B cell (primary cell): Measurements from ENCODE around the gene REC8. TPM values are rescaled to one million over a fixed set of nuclear protein-coding genes. Genes with fewer than 3 reads are reported as not detected.

Experiments
- ATAC-seq: fragments of 200-7000 bp; cut with Tn5 transposase; one replicate; pipeline ENCODE4 v1.10.0; 2021; ENCODE audit warnings: low read depth, mild to moderate bottlenecking, moderate number of reproducible peaks, moderate library complexity
- CTCF ChIA-PET: fragments of 350-600 bp; sonication (Branson Sonifier 250); formaldehyde crosslinking; loops from one replicate; lab custom pipeline; 2021; ENCODE audit warnings: antibody characterized with exemption, inconsistent platforms; lab: Charles Lee
- POLR2A ChIA-PET: fragments of 350-600 bp; sonication (Branson Sonifier 250); formaldehyde crosslinking; loops from one replicate; lab custom pipeline; 2021; ENCODE audit warnings: antibody characterized with exemption; lab: Charles Lee
- DNase-seq: peaks from one replicate; pipeline ENCODE4 v3.0.0; 2013
- H2AFZ ChIP-seq: 2 replicates; pipeline ENCODE4 v1.6.1; 2012; ENCODE audit warnings: mild to moderate bottlenecking, low read depth, low read length; ENCODE audit not compliant: insufficient read depth, poor library complexity, severe bottlenecking
- H3K27ac ChIP-seq, 2 donors: 1 replicate in 1 of 2; 2 replicates in 1 of 2; pipeline ENCODE4 v1.5.1; 2012 to 2013; ENCODE audit warnings: low read length in 2 of 2, mild to moderate bottlenecking in 2 of 2, moderate library complexity in 1 of 2
- H3K27me3 ChIP-seq, 4 experiments: fragments of 200-600 bp in 1 of 4; sonication (generic) in 1 of 4; replicated peaks in 1 of 4; 1 replicate in 2 of 4; 2 replicates in 2 of 4; pipeline versions ENCODE4 v1.6.1 to v1.7.0; 2013 to 2016; ENCODE audit warnings: low read length in 3 of 4, mild to moderate bottlenecking in 2 of 4, mixed read lengths in 1 of 4, moderate library complexity in 1 of 4; ENCODE audit not compliant: insufficient read depth in 4 of 4, control insufficient read depth in 3 of 4; ENCODE audit errors: control extremely low read depth in 1 of 4
- H3K36me3 ChIP-seq, 2 experiments: replicated peaks in 1 of 2; 1 replicate in 1 of 2; 2 replicates in 1 of 2; pipeline versions ENCODE4 v1.6.1 to v1.7.1; 2013; ENCODE audit warnings: low read length in 1 of 2; ENCODE audit not compliant: insufficient read depth in 2 of 2, control insufficient read depth in 1 of 2; ENCODE audit errors: control extremely low read depth in 1 of 2, extremely low read depth in 1 of 2
- H3K4me1 ChIP-seq, 2 donors: fragments of 200-600 bp in 1 of 2; sonication (generic) in 1 of 2; 1 replicate in 1 of 2; 2 replicates in 1 of 2; pipeline versions ENCODE4 v1.5.1 to v1.6.1; 2013 to 2017; ENCODE audit warnings: low read length in 2 of 2; ENCODE audit not compliant: control insufficient read depth in 2 of 2, insufficient read depth in 2 of 2
- H3K4me2 ChIP-seq: replicated peaks from 2 replicates; pipeline ENCODE3; 2012; ENCODE audit warnings: mild to moderate bottlenecking, low read depth, low read length; ENCODE audit not compliant: poor library complexity, severe bottlenecking
- H3K4me3 ChIP-seq, 5 experiments: fragments of 200-600 bp in 1 of 5; sonication (generic) in 1 of 5; 1 replicate in 3 of 5; 2 replicates in 2 of 5; pipeline versions ENCODE4 v1.5.1 to v1.7.0; 2011 to 2016; ENCODE audit warnings: low read length in 4 of 5, mild to moderate bottlenecking in 4 of 5, low read depth in 2 of 5, control low read depth in 1 of 5, moderate library complexity in 1 of 5; ENCODE audit not compliant: insufficient read depth in 1 of 5; ENCODE audit errors: control extremely low read depth in 1 of 5, extremely low read depth in 1 of 5
- H3K79me2 ChIP-seq: fragments of 200-600 bp; sonication (generic); one replicate; pipeline ENCODE4 v1.6.0; 2016; ENCODE audit warnings: low read length; ENCODE audit not compliant: control insufficient read depth, insufficient read depth
- H3K9ac ChIP-seq: fragments of 200-600 bp; sonication (generic); 2 replicates; pipeline ENCODE4 v1.6.1; 2017; ENCODE audit warnings: mild to moderate bottlenecking, low read length, moderate library complexity
- H3K9me3 ChIP-seq, 3 donors: one replicate each; pipeline versions ENCODE4 v1.6.1 to v1.7.1; 2013; ENCODE audit warnings: low read length in 2 of 3; ENCODE audit not compliant: control insufficient read depth in 2 of 3, insufficient read depth in 1 of 3; ENCODE audit errors: control extremely low read depth in 1 of 3
- H4K20me1 ChIP-seq: 2 replicates; pipeline ENCODE4 v1.6.0; 2012; ENCODE audit warnings: mild to moderate bottlenecking, low read length; ENCODE audit not compliant: insufficient read depth, control insufficient read depth, poor library complexity, severe bottlenecking
- H3K27ac Mint-ChIP-seq: one replicate; pipeline ENCODE4 v1.8.0; 2021; ENCODE audit warnings: mixed read lengths
- H3K27me3 Mint-ChIP-seq: one replicate; pipeline ENCODE4 v1.8.0; 2021; ENCODE audit warnings: mixed read lengths
- H3K4me1 Mint-ChIP-seq: one replicate; pipeline ENCODE4 v1.8.0; 2021; ENCODE audit warnings: mixed read lengths
- H3K4me3 Mint-ChIP-seq: one replicate; pipeline ENCODE4 v1.8.0; 2021; ENCODE audit warnings: mixed read lengths
- H3K9me3 Mint-ChIP-seq: one replicate; pipeline ENCODE4 v1.8.0; 2022; ENCODE audit warnings: mixed read lengths; ENCODE audit not compliant: insufficient read depth
- CTCF ChIP-seq: fragments of 200-600 bp; IDR thresholded peaks from one replicate; pipeline ENCODE4 v1.8.0; 2022; ENCODE audit warnings: antibody characterized with exemption, mild to moderate bottlenecking
- EZH2 ChIP-seq: IDR thresholded peaks from 2 replicates; pipeline ENCODE4 v1.6.1; 2012; ENCODE audit warnings: borderline replicate concordance, low read depth, mild to moderate bottlenecking, moderate library complexity, low read length; ENCODE audit not compliant: insufficient read depth, poor library complexity, severe bottlenecking
- WGBS: methylation state at CpG from one replicate; pipeline ENCODE4 v1.1.5; 2013; ENCODE audit warnings: missing lambda C conversion rate; ENCODE audit not compliant: insufficient coverage; 5-methylcytosine and 5-hydroxymethylcytosine counted together
- intact Hi-C: fragments of 100-400 bp; cut with micrococcal nuclease; formaldehyde crosslinking; loops from one replicate; pipeline ENCODE4 v1.10.0; 2022
- polyA plus RNA-seq: library from polyadenylated mRNA; depleted of rRNA; stranded (reverse); fragments of >200 nt; gene quantifications from 2 replicates; pipeline ENCODE4 v1.2.3, GENCODE V29; 2012
- total RNA-seq, 2 donors: library from RNA; stranded (reverse); fragments of 120-200 nt in 1 of 2; gene quantifications; 1 replicate in 1 of 2; 2 replicates in 1 of 2; pipeline versions ENCODE4 v1.2.3 to v1.2.4, GENCODE V29; 2013 to 2022

REC8 gene
- total and polyA plus RNA-seq, 2 donors (not counting 1 experiment from before 2014, with no cell fraction given), result 34.0 to 62.1 TPM

- DNase-seq (no peak), ATAC-seq (no peak)
- intact Hi-C loops, result no loop called here
- Histone ChIP-seq H3K9ac (no peak overlapping the region), H3K27me3 (no peaks in the 10 kb centered on the region), H3K79me2 (peaks cover 70% of the 10 kb centered on the region), H2AFZ (no peak overlapping the region), H3K4me3 (no peak overlapping the region), H3K4me2 (peak overlapping the region; percentile 14), H3K9me3 (no peaks in the 10 kb centered on the region), H4K20me1 (peaks cover 16% of the 10 kb centered on the region), H3K27ac (peak overlapping the region in 1 of 2 donors; percentile 35), H3K4me1 (peaks cover 27 to 41% of the 10 kb centered on the region in 2 donors), H3K36me3 (peaks cover 0 to 42% of the 10 kb centered on the region in 2 experiments)
- Mint-ChIP-seq H3K4me3 (peak overlapping the region; percentile 11), H3K9me3 (no peaks in the 10 kb centered on the region), H3K4me1 (peaks cover 60% of the 10 kb centered on the region), H3K27ac (no peak overlapping the region), H3K27me3 (no peaks in the 10 kb centered on the region)
- CTCF ChIA-PET, result interaction anchor here (2.2 to 4.6 kb wide), 2 partner anchors 22 to 31 kb away, joined by 9 to 43 read pairs; partner anchors contain the start of gene IRF9
- TF ChIP-seq EZH2 (no peak), CTCF (no peak)
- POLR2A ChIA-PET, result interaction anchor here (0.6 to 1.0 kb wide), 3 partner anchors 7 to 25 kb away, joined by 3 to 4 read pairs (median 3); partner anchors contain the start of genes DCAF11, IRF9, NRL and PSME2
- WGBS, result 96% methylated on average over 4 of the region's 9 CpGs
Measured at GRCh38 chr14:24139272-24139934, 32.5 kb upstream of the REC8 start.
